ENCODE measurements around the gene COX10.
"Not testable (repeated sequence)": the region's sequence is repeated elsewhere in the genome, so short reads cannot be mapped to it uniquely, and the experiment has no call there.

Gene COX10

DNA sequence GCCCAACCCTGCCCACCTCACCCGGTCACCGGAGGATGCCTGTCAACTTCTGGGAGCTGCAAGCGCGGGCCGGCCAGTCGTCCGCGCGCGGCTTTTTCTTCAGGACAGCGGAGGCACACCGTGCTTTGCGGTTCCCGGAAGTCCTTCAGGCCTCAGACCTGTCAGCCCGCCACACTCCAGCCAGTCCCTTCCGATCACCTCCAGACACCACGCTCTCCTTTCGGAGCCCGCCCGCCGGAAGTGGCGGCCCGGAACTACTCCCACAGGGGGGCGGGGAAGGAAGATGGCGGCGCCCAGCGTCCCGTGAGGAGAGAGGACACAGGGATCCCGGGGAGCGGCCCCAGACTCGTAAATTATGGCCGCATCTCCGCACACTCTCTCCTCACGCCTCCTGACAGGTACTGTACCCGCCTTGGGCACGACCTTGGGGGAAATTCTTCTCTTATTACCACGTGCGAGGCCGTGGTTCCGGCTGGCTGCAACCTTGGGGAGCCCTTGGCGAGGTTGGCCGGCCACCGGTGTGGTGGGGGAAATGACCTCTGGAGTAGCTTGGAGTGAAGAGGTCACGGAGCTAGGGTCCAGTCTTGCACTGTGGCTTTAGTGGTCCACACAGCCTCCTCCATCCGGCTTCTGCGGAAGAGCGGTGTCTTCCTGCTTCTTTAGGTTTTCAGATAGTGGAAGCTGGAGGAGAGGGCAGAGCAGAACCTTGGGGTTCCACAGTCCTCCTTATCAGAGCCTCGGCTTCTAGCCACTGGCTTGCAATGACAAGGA is at the start of gene COX10:
Gene COX10, plus strand, starts transcription at position 254 of the 771 bp plus-strand sequence. Its CDS starts 102 bp downstream, at position 356.
- no peaks in the 10 kb centered on the region for H3K9me3 Mint-ChIP-seq
- H3K27me3 Mint-ChIP-seq = no peaks in the 10 kb centered on the region
- H3K4me1 Mint-ChIP-seq = peaks cover 56% of the 10 kb centered on the region
- DNase-seq = peak; percentile 90
- peak within 1 kb of the TSS; percentile 96 for H3K4me3 Mint-ChIP-seq
- ATAC-seq = peak; percentile 99
- H3K27ac Mint-ChIP-seq = peak within 1 kb of the TSS; percentile 94
- peaks cover 41% of the 10 kb centered on the region for H3K36me3 Mint-ChIP-seq (ENCODE audit: low read depth)

DNA sequence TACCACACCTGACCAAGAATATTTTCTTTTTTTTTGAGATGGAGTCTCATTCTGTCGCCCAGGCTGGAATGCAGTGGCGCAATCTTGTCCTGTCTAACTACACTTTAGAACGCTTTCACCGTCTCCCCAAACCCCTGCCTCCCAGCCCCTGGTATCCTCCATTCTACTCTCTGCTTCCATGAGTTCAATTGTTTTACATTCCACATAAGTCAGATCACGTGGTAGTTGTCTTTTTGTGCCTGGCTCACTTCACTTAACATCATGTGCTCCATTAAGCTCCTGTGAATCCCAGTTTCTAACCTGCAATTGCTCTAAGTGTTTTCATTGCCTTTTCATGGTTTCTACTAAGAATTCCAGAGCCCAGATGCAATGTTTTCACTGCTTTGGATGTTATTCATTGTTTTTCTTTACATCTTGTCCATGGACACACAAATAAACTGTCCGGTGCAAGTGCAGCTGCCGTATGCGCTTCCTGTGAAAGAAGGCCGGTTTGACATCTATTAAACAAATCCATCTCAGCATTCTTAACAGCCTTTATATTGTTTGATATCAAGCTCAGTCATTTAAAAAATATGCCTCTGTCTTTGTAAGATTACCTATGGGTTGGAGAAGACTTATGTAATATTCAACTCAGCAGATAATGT is 47.5 kb upstream of the COX10 start:
- ATAC-seq; H3K4me3 Mint-ChIP-seq; H3K27ac Mint-ChIP-seq; DNase-seq; H3K27me3 Mint-ChIP-seq; H3K36me3 Mint-ChIP-seq (ENCODE audit: low read depth); H3K9me3 Mint-ChIP-seq: not testable (repeated sequence)
- peaks cover 10% of the 10 kb centered on the region for H3K4me1 Mint-ChIP-seq

DNA sequence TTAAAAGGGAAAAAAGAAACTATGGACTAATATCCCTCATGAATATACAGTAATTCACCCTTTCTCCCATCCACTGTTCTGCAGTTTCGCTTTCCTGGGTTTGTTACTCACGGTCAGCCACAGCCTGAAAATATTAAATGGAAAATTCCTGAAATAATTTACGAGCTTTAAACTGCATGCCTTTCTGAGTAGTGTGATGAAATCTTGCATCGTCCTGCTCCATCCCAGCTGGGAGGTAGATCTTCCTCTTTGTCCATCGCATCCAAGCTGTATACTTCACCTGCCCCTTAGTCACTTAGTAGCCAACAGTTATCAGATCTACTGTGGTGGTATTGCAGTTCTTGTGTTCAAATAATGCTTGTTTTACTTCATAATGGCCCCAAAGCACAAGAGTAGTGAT is 39.5 kb upstream of the COX10 start:
- peaks cover 42% of the 10 kb centered on the region for H3K36me3 Mint-ChIP-seq (ENCODE audit: low read depth)
- ATAC-seq, H3K4me1 Mint-ChIP-seq, H3K9me3 Mint-ChIP-seq, DNase-seq, H3K27ac Mint-ChIP-seq, H3K4me3 Mint-ChIP-seq, H3K27me3 Mint-ChIP-seq: not testable (repeated sequence)

DNA sequence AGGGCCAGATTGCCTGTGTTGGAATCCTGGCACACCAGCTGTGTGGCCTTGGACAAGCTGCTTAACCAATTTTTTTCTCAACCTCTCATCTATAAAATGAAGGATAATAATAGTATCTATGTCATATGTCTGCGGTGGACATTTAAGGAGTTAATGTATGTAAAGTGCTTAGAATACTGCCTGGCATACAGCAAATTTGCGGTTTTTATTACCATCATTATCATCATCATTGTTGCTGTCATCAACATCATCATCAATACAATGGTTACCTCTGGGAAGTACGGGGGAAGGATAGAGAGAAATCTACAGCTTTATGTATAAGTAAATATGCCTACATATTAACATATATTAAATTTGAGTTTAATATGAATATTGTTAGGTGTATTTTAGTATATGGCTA is 37.1 kb upstream of the COX10 start:
- DNase-seq (no peak), ATAC-seq (no peak)
- H3K4me1 Mint-ChIP-seq = no peaks in the 10 kb centered on the region
- H3K9me3 Mint-ChIP-seq = no peaks in the 10 kb centered on the region
- H3K27me3 Mint-ChIP-seq = no peaks in the 10 kb centered on the region
- peaks cover 60% of the 10 kb centered on the region for H3K36me3 Mint-ChIP-seq (ENCODE audit: low read depth)
- H3K27ac Mint-ChIP-seq = no peak overlapping the region
- H3K4me3 Mint-ChIP-seq = no peak overlapping the region

DNA sequence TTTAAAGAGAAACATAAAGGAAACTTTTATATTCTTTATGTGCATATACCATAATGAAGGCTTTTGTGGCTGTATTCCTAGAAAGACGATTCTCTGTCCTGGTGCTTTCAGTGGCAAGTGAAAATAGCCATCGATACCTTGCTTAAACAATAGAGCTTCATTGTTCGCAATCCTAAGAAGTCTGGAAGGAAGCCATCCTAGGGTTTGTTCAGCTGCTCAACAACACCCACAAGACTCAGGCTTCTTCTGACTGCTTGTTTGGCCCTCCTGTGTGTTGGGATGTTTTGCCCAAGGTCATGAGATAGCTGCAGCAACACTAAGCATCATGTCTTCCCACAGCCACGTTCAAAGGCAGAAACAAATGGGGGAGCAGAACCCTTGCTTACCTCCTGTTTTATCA is 36.1 kb upstream of the COX10 start:
- ATAC-seq (no peak), DNase-seq (no peak)
- no peaks in the 10 kb centered on the region for H3K27me3 Mint-ChIP-seq
- peaks cover 3% of the 10 kb centered on the region for H3K4me1 Mint-ChIP-seq
- H3K9me3 Mint-ChIP-seq = no peaks in the 10 kb centered on the region
- peaks cover 66% of the 10 kb centered on the region for H3K36me3 Mint-ChIP-seq (ENCODE audit: low read depth)
- H3K27ac Mint-ChIP-seq = no peak overlapping the region
- no peak overlapping the region for H3K4me3 Mint-ChIP-seq

DNA sequence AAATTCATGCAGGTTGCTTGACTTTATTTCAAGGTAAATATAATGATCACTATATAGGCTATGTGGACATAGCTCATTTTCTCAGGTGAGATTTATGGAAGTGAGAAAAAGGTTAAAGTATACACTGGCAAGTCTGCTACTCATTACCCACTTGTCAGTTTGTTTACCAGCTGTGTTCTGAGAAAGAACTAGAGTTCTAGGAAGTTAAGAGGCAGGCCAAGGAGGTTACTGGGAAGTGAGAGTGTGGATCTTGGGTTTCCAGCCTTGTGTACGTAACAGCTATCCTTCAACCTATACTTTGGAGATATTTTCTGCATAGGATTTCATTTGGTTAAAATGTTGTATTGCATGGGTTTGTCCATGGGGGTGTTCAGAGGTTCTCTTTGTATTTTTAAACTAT is 31.9 kb upstream of the COX10 start:
- Mint-ChIP-seq H3K4me1 (peaks cover 7% of the 10 kb centered on the region), H3K4me3 (no peak overlapping the region), H3K27ac (no peak overlapping the region), H3K9me3 (no peaks in the 10 kb centered on the region), H3K36me3 (ENCODE audit: low read depth) (peaks cover 61% of the 10 kb centered on the region), H3K27me3 (no peaks in the 10 kb centered on the region)
- DNase-seq = no peak
- no peak for ATAC-seq

DNA sequence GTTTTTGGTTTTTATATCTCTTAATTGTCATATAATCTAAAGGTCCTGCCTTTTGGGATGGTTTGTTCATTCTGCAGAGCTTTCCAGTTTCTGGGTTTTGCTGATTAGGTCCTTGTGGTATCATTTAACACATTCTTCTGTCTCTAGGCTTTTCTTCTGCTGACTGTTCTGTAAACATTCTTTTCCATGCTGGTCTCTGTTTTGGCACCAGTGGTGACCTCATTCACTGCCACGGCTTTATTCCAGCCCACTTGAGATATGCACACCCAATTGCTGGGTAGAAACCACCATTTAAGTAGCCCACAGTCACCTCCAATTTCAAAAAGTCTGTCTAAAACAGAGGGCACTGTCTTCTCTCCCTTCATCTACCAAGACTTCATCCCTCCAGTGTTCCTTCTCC is 31.1 kb upstream of the COX10 start:
- peaks cover 7% of the 10 kb centered on the region for H3K4me1 Mint-ChIP-seq
- H3K27me3 Mint-ChIP-seq = no peaks in the 10 kb centered on the region
- ATAC-seq = no peak
- no peaks in the 10 kb centered on the region for H3K9me3 Mint-ChIP-seq
- no peak overlapping the region for H3K4me3 Mint-ChIP-seq
- no peak for DNase-seq
- peaks cover 57% of the 10 kb centered on the region for H3K36me3 Mint-ChIP-seq (ENCODE audit: low read depth)
- no peak overlapping the region for H3K27ac Mint-ChIP-seq

DNA sequence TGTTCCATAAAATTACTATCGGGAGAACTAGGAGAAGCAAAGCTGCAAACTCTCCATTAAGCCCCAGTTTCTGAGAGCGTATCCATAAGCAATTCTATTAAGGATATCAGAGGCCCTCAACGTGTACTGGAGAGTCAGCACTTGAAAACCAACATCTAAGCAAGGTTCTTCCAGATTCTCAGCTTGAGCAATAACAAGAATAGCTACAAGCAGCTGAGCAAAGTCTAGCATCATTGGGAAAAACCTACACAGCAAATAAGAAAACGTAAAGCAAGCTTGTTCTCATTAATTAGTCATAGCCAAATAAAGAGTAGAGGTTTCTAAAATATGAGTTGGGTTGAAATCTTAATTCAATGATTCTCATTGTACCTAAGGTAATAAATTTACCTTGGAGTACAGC is 26.9 kb upstream of the COX10 start:
- ATAC-seq (no peak), DNase-seq (no peak)
- H3K4me3 Mint-ChIP-seq = no peak overlapping the region
- H3K27ac Mint-ChIP-seq = no peak overlapping the region
- H3K27me3 Mint-ChIP-seq = no peaks in the 10 kb centered on the region
- no peaks in the 10 kb centered on the region for H3K9me3 Mint-ChIP-seq
- H3K4me1 Mint-ChIP-seq = peaks cover 18% of the 10 kb centered on the region
- H3K36me3 Mint-ChIP-seq (ENCODE audit: low read depth) = peaks cover 25% of the 10 kb centered on the region

DNA sequence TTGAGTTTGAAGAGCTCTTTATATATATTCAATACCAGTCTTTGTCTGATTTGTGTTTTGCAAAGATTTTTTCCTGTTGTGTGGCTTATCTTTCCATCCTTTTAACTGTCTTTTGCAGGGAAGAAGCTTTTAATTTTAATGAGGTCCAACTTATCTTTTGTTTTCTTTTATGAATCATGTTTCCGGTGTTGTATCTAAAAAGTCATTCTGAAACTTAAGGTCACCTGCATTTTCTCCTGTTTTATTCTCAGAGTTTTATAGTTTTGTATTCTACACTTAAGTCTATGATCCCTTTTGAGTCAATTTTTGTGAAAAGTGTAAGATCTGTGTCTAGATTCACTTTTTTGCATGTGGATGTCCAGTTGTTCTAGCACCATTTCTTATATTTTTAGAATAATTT is 24.6 kb upstream of the COX10 start:
- peaks cover 11% of the 10 kb centered on the region for H3K4me1 Mint-ChIP-seq
- peaks cover 13% of the 10 kb centered on the region for H3K36me3 Mint-ChIP-seq (ENCODE audit: low read depth)
- H3K9me3 Mint-ChIP-seq = no peaks in the 10 kb centered on the region
- H3K27me3 Mint-ChIP-seq = no peaks in the 10 kb centered on the region
- H3K27ac Mint-ChIP-seq = no peak overlapping the region
- no peak for ATAC-seq
- H3K4me3 Mint-ChIP-seq = no peak overlapping the region
- no peak for DNase-seq

DNA sequence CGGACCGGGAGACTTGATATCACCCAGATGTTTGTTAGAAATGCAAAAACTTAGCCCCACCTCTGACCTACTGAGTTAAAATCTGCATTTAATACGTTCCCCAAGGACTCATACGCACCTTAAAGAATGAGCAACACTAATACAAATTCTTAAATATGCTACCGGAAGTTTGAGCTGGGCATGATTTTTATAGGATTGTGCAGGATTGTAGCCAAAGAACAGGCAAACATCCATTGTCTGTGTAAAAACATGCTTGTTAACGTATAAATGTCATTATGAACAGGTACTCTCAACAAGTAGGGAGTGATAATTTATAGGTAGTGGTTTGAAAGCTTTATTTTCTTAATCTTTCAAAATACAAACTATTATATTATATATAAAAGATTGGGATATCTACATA is 22.3 kb upstream of the COX10 start:
- no peak overlapping the region for H3K27ac Mint-ChIP-seq
- no peaks in the 10 kb centered on the region for H3K9me3 Mint-ChIP-seq

DNA sequence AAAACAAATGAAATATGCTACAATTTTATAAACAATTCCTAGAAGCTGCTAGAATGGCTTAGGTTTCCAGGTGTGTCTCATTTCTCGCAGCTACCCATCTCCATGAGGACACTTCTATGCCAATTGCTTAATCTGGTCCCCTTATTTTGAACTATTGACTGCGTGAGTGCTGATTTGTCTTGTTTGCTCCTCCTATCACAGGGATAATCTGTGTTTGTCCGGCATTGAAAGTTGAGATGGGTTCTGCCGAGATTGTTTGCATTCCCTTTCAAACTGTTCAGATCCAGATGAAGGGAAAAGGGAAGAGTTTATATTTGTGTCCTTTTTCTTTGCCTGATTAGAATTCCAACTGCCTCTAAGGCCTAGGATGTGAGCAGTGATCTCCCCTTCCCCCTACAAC is 21.7 kb upstream of the COX10 start:
- no peak overlapping the region for H3K4me3 Mint-ChIP-seq
- peaks cover 10% of the 10 kb centered on the region for H3K36me3 Mint-ChIP-seq (ENCODE audit: low read depth)
- no peak for DNase-seq
- no peak overlapping the region for H3K27ac Mint-ChIP-seq
- ATAC-seq = no peak
- no peaks in the 10 kb centered on the region for H3K27me3 Mint-ChIP-seq
- H3K4me1 Mint-ChIP-seq = peaks cover 11% of the 10 kb centered on the region
- H3K9me3 Mint-ChIP-seq = no peaks in the 10 kb centered on the region

More for the DNA sequence above, 22.3 kb upstream of the COX10 start:
- peaks cover 11% of the 10 kb centered on the region for H3K4me1 Mint-ChIP-seq
- DNase-seq = no peak
- ATAC-seq = no peak
- H3K27me3 Mint-ChIP-seq = no peaks in the 10 kb centered on the region
- no peak overlapping the region for H3K4me3 Mint-ChIP-seq
- peaks cover 15% of the 10 kb centered on the region for H3K36me3 Mint-ChIP-seq (ENCODE audit: low read depth)

DNA sequence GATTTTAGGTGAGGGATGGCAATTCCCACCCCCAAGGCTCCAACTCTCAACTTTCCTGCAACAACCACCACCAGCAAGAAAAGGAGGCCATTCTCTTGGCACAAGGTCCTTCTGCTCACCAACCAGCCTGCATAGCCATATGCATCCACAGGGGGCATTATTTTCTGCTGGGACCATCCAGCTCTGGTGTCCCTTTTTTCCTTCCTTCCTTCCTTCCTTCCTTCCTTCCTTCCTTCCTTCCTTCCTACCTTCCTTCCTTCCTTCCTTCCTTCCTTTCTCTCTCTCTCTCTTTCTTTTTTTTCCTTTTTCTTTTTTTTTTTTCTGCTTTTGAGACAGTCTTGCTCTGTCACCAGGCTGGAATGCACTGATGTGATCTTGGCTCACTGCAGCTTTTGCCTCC is 21.1 kb upstream of the COX10 start:
- no peak for ATAC-seq
- no peak for DNase-seq
- H3K27ac Mint-ChIP-seq = no peak overlapping the region

DNA sequence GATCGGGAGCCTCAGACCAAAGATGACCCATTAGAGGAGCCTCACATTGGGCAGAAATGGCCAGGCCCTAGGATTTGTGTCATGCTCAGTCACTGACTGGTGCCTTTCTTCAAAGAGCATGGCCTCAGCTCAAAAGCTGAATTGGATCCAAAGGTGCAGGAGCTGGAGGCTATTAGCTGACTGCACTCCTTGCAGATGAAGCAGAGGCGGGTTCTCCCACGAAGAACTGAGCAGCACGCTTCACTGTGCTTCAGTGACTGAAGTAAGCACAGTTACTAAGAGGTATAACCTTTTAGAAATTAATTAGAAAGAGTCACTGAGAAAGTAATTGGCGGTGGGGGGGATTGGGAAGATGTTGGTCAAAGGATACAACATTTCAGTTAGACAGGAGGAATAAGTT is 18.7 kb upstream of the COX10 start:
- H3K4me3 Mint-ChIP-seq = no peak overlapping the region
- DNase-seq = no peak
- H3K27ac Mint-ChIP-seq = no peak overlapping the region
- H3K4me1 Mint-ChIP-seq = no peaks in the 10 kb centered on the region
- ATAC-seq = no peak
- H3K27me3 Mint-ChIP-seq = no peaks in the 10 kb centered on the region
- peaks cover 16% of the 10 kb centered on the region for H3K36me3 Mint-ChIP-seq (ENCODE audit: low read depth)
- H3K9me3 Mint-ChIP-seq = peaks cover 2% of the 10 kb centered on the region

More for the DNA sequence above, 21.1 kb upstream of the COX10 start:
- no peak overlapping the region for H3K4me3 Mint-ChIP-seq
- no peaks in the 10 kb centered on the region for H3K27me3 Mint-ChIP-seq
- no peaks in the 10 kb centered on the region for H3K9me3 Mint-ChIP-seq
- peaks cover 11% of the 10 kb centered on the region for H3K4me1 Mint-ChIP-seq
- H3K36me3 Mint-ChIP-seq (ENCODE audit: low read depth) = peaks cover 12% of the 10 kb centered on the region

DNA sequence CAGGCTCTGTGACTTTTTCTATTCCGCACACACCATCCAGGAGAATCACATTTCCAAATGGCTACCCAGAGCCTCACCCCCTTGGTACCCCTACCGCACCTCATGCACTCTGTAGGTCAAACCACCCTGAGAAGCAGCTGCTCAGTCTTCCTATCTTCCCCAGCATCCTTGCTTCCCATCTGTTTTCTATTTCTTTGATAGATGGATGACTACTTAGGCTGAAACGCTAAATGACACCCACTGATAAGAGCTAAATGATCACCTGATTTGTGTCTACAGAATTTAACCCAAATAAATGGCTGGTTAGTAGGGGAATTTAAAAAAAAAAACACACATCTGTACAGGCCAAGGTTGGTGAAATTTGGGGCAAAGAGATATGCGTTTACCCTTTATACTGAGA is 17.6 kb upstream of the COX10 start:
- H3K27me3 Mint-ChIP-seq = no peaks in the 10 kb centered on the region
- no peak overlapping the region for H3K4me3 Mint-ChIP-seq
- H3K4me1 Mint-ChIP-seq = no peaks in the 10 kb centered on the region
- no peak for DNase-seq
- H3K27ac Mint-ChIP-seq = no peak overlapping the region
- H3K36me3 Mint-ChIP-seq (ENCODE audit: low read depth) = peaks cover 21% of the 10 kb centered on the region
- no peak for ATAC-seq
- peaks cover 7% of the 10 kb centered on the region for H3K9me3 Mint-ChIP-seq

DNA sequence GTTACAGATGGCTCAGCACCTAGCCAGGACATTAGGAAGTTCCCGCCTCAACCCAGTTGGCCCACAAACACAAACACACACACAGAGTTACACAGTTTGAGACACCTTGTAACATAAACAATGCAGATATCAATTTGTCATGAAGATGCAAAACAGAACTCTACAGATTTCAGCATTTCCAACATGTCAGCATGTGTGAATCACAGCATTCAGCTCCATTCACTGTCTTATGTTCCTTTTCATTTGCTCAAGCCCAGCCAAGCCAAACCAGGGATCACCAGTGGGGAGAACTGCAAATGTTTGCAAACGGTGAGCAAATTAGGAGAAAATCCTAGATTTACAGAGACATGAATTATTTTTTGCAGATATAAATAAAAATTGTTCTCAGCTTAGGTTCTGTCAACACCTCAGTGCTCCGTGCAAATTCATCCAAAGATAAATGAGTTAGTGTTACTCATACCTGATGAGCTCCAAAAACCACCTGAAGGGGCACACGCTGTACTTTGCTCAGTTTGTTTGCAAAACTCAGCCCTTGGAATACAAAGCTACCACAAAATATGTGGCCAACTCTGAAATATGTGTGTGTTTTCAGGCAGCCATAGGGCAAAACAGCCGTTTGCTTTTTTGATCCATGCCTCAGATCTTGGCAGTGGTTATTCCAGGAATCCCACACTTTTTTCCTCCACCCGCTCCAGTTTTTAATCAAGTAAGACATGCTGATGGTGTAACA is 16.3 kb upstream of the COX10 start:
- ATAC-seq (no peak), DNase-seq (no peak)
- peaks cover 11% of the 10 kb centered on the region for H3K9me3 Mint-ChIP-seq
- no peak overlapping the region for H3K4me3 Mint-ChIP-seq
- H3K27ac Mint-ChIP-seq = no peak overlapping the region
- no peaks in the 10 kb centered on the region for H3K27me3 Mint-ChIP-seq
- peaks cover 5% of the 10 kb centered on the region for H3K4me1 Mint-ChIP-seq
- H3K36me3 Mint-ChIP-seq (ENCODE audit: low read depth) = peaks cover 35% of the 10 kb centered on the region

All from activated naive CD8-positive, alpha-beta T cell treated with anti-CD3 and anti-CD28 coated beads, Interleukin-2, amount 50 U/mL, for 24 hours (primary cell).